ENCODE results near the gene ARHGEF7. TPM values are rescaled to one million over a fixed set of nuclear protein-coding genes. Genes with fewer than 3 reads are reported as not detected.

The ARHGEF7 gene
- total RNA-seq, 1 donor = 52.2 TPM

DNA sequence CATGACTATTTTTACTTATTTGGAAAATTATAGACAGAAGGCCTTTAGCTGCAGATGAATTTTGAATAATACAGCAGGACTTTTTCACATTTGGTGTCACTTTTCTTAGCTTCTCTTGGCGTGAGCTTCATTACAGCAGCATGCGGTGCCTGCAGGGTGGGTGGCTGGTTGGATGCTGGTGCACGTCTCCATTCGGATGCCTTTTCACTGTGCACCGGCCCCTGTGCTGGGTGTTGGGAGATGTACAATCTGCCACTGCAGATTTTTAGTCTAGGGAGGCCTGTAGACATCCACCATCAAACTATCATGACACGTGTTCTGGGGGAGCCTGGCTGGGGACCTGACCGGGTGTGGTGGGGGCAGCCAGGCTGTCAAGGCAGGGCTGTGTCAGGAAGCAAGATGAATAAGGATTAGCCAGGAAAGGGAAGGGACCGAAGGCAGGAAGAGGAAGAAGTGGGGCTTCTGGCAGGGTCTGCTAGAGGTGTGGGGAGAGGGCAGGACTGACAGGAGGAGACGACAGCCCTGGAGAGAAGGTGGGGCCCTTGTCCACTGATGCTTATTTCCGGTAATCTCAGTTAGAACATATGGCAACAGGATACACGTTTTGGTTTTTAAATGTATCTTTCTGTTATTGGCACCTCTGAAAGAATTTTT, 88.8 kb downstream of the ARHGEF7 start:
- H3K4me3 ChIP-seq (ENCODE audit: low read depth, low read length) = peak overlapping the region; percentile 33
- no peak for DNase-seq (ENCODE audit: low read depth)

DNA sequence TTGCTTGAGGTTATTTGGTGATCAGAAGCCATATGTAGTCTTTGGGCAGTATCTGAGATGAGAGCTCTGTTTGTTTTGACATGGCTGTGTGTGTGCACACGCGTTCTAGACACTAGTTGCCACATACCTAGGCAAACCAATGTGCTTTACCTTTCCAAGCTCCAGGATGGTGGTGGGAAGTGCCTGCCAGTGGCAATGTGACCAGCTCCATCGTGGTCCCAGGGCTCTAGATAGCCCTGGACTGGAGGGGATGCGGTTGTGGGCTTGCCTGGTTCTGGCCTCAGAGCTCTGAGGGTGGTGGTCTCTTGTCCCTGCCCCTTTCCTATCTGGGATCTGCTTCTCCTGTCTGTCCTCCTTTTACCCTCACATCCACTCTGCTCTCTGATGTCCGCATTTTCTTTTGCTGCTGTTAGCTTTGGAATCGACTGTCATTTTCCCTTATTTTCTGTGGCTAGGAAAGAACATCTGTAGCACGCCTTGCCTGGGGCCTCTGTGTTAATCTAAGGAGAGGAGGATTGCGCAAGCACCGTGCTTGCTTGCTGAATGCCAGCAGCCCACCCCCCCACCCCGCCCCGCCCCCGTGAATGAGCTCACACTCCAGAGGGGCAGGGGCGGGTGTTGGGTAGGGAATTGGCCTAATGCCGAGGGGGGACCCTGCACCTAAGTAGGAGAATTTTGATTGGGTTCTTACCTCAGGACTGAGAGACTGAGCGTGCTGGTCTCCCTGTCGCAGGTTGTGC, 89.5 kb downstream of the ARHGEF7 start:
- TF ChIP-seq, protein P1, sequence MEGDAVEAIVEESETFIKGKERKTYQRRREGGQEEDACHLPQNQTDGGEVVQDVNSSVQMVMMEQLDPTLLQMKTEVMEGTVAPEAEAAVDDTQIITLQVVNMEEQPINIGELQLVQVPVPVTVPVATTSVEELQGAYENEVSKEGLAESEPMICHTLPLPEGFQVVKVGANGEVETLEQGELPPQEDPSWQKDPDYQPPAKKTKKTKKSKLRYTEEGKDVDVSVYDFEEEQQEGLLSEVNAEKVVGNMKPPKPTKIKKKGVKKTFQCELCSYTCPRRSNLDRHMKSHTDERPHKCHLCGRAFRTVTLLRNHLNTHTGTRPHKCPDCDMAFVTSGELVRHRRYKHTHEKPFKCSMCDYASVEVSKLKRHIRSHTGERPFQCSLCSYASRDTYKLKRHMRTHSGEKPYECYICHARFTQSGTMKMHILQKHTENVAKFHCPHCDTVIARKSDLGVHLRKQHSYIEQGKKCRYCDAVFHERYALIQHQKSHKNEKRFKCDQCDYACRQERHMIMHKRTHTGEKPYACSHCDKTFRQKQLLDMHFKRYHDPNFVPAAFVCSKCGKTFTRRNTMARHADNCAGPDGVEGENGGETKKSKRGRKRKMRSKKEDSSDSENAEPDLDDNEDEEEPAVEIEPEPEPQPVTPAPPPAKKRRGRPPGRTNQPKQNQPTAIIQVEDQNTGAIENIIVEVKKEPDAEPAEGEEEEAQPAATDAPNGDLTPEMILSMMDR (IDR thresholded peaks at IDR 0.05; ENCODE audit: insufficient read depth, low read depth, low read length) = no peak
- DNase-seq (ENCODE audit: low read depth) = peak; percentile 89
- H3K4me3 ChIP-seq (ENCODE audit: low read depth, low read length) = peak overlapping the region; percentile 46

More for the DNA sequence above, 88.8 kb downstream of the ARHGEF7 start:
- TF ChIP-seq, protein P1 (IDR thresholded peaks at IDR 0.05; ENCODE audit: insufficient read depth, low read depth, low read length) = no peak

DNA sequence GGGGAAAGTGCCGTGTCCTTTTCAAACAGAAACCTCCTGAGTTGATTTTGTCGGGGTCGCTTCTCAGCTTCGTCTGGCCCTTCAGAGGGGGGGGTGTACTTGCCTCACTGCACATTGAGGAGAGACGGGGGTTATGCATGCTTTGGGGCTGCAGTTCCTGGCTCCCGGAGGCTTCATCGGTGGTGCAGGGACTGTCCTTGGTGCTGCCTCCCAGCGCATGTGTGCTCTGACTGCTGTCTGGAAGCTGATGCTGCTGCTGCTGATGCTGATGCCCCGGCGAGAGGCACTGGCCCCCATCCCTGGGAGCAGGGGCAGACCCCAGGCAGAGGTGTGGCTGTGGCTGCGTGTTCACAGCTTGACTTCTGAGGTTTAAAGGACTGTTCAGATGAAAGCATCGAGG, 91.0 kb downstream of the ARHGEF7 start:
- no peak for DNase-seq (ENCODE audit: low read depth)
- no peak overlapping the region for H3K4me3 ChIP-seq (ENCODE audit: low read depth, low read length)
- TF ChIP-seq, protein P1 (IDR thresholded peaks at IDR 0.05; ENCODE audit: insufficient read depth, low read depth, low read length) = no peak

DNA sequence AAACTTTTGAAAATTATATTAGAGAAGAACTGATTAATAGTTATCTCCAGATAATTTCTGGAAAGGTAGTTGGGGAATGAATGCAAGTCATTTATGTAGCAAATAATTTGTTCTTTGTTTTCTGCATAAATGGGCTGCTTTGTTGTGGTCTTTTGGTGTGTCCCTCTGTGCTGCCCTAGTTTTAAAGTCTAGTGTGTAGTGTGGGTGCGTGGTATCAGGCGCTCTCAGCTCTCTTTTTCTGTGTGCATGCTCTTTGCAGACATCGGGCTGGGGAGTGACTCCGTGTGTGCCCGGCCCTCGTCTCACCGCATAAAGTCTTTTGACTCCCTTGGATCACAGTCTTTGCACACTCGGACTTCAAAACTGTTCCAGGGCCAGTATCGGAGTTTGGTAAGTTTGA, 94.5 kb downstream of the ARHGEF7 start:
- TF ChIP-seq, protein P1 (IDR thresholded peaks at IDR 0.05; ENCODE audit: insufficient read depth, low read depth, low read length) = no peak
- H3K4me3 ChIP-seq (ENCODE audit: low read depth, low read length) = peak overlapping the region; percentile 42
- no peak for DNase-seq (ENCODE audit: low read depth)

DNA sequence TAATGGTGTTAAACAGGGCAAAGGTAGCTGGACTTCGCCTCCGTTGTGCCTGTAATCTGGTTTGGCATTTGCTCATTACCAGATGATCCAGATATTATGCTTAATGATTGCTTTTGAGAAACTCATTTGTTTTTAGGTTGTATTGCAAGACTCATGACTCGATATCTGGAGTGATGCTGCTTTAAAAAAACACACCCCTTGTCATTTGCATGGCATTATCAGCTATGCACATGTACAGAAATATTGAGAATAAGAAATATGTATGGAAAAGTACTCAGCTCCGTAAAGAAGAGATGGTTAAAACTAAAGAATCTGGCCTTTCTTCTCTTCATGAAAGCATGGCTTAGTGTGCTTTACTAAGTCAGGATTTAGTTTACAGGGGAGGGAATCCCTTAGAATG, 95.0 kb downstream of the ARHGEF7 start:
- H3K4me3 ChIP-seq (ENCODE audit: low read depth, low read length) = peak overlapping the region; percentile 42
- TF ChIP-seq, protein P1 (IDR thresholded peaks at IDR 0.05; ENCODE audit: insufficient read depth, low read depth, low read length) = no peak
- DNase-seq (ENCODE audit: low read depth) = peak; percentile 45

DNA sequence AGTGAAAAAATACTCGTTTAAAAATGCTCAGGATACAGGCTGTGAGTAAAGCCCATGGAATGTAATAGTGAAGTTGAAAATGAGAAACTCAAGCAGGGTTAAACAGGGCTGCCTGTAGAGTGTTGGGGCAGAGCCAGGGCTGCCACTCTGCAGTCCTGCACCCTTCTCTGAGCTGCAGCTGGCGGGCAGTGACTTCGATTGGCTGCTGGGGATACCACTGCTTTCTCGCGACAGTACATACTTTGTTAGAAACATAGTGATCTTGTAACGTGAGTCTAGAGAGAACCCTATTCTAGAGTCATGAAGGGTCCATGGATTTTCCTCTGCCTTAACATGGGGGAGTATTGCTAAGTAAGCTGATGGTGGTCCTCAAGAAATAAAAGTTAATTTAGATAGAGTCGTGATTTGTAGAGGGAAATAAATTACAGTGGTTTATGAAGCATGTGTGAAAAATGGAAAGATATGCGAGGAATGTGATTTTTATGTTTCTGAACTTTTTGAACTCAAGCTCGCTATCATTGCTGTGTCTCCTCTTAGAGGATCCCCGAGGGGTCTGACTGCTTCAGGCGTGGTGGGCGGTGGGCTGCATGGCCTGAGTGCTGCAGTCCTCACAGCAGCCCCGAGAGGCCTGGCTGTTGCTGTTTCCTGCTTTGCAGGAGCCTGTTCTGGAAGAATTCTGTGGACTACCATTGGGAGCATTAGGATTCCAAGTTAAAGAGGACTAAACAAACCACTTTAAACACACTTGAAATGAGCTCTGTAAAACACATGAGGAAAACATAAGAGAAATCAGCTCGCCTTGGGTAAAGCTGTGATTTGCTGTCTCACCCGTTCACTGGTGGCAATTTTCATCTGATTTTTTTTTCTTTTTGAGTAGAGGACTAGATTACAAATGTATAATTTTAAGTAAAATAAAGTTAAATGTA, 95.7 kb downstream of the ARHGEF7 start:
- TF ChIP-seq, protein P1 (IDR thresholded peaks at IDR 0.05; ENCODE audit: insufficient read depth, low read depth, low read length) = no peak
- H3K4me3 ChIP-seq (ENCODE audit: low read depth, low read length) = peak overlapping the region; percentile 42
- peak; percentile 89 for DNase-seq (ENCODE audit: low read depth)
